Measurements from ENCODE around the gene DCP1A. TPM values are rescaled to one million over a fixed set of nuclear protein-coding genes. Genes with fewer than 3 reads are reported as not detected.

Gene DCP1A
- polyA plus RNA-seq, 4 donors: 28.2 to 35.0 (median 30.7) TPM

DNA sequence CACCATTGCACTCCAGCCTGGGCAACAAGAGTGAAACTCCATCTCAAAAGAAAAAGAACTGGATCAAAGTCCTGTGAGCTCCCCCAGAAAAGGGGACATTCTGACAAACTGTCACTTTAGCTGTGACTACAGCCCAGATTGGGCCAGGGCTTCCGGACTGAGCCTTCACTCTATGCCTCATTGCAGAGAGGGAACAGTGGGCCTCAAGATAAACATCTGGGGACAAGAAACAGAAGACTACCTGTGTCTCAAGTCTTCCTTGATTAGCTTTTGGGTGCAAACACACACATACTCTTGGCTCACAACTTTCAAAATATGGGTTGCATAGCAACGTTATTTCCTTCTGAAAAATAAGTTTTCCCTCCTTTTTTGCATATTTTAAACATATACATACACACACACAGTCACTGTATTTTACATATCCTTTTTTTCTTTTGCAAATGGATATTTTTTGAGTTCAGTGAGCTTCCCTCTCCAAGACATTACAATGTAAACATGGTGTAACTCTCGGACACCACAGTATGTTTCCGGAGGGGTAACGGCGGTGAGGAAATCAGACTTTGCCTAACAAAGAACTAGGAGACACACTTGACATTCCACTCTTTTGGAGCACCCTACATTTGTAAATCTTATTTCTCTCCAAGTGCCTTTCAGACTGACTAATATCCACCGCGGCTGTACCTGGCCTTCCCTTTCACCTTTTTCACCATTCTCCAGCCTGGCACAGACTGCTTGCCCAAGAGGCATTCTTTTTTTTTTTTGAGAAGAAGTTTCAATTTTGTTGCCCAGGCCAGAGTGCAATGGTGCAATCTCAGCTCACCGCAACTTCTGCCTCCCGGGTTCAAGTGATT is 95.0 kb downstream of the DCP1A start:
- no peak for DNase-seq (ENCODE audit: low read depth in 4 of 4, low spot score in 3 of 4)

DNA sequence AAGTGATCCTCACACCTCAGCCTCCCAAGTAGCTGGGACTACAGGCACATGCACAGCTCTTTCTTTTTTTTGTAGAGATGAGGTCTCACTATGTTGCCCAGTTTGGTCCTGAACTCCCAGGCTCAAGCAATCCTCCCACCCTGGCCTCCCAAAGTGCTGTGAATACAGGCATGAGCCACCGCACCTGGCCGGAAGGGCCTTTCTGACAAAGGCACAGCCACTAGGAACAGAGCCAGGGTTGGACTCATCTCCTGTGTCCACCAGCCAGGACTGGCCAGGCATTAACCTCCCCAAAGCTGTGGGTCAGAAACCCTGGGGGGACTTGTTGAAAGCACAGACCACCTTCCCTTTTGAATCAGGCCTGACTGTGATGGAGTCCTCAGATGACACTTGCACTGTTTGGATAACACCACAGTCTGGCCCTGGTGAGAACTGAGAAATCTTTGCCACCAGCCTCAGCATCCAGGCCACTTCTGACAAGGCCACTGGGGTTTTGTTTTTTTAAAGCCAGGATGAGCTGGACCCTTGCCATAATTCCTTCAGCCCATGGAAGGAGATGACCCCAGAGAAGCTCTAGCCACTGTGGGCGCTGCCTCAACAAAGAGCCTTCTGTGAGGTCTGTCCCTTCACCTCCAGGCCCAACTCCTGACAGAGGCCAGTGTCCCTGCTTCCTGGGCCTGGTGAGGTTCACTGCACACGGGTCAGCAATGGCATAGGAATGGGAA is 96.3 kb downstream of the DCP1A start:
- DNase-seq (ENCODE audit: low read depth in 4 of 4, low spot score in 3 of 4): no peak

DNA sequence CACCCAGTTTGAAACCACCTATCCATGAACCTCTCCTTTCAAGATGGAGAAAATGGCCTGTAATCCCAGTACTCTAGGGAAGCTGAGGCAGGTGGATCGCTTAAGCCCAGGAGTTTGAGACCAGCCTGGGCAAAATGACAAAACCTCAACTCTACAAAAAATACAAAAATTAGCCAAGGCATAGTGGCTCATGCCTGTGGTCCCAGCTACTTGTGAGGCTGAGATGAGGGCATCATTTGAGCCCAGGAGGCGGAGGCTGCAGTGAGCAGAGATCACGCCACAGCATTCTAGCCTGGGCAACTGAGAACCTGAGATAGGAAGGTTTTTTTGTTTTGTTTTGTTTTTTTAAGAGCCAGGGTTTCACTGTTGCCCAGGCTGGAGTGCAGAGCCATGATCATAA is 96.9 kb downstream of the DCP1A start:
- no peak for DNase-seq (ENCODE audit: low read depth in 4 of 4, low spot score in 3 of 4)

DNA sequence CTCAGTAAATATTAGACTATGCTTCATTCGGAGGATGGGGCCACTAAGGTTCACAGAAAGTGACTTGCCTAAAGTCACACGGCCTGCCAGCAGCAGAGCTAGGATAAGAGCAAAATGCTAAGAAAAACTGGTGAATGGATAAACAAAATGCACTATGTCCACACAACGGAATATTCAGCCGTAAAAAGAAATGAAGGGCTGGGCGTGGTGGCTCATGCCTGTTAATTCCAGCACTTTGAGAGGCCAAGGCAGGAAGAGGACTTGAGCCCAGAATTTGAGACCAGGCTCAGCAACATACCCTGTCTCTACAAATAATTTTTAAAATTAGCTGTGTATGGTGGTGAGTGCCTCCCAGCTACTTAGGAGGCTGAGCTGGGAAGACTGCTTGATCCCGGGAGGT is 99.2 kb downstream of the DCP1A start:
- DNase-seq (ENCODE audit: low read depth in 4 of 4, low spot score in 3 of 4): no peak

DNA sequence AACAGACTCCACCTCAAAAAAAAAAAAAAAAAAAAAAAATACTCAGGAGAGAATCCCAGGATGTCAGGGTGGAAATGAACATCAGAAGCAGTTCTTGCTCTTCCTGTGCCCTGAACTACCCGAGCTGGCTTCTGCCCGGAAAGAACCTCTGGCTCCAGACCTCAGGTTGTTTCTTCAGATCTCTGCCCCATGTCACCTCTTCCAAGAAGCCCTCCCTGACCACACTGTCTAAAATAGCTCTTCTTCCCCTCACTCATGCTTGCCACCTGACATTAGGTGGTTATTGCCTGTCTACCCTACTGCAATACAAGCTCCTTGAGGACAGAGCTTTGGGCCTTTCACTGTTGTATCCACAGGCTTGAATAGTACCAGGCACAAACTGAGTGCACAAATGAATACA is 99.7 kb downstream of the DCP1A start:
- DNase-seq (ENCODE audit: low read depth in 4 of 4, low spot score in 3 of 4): no peak

DNA sequence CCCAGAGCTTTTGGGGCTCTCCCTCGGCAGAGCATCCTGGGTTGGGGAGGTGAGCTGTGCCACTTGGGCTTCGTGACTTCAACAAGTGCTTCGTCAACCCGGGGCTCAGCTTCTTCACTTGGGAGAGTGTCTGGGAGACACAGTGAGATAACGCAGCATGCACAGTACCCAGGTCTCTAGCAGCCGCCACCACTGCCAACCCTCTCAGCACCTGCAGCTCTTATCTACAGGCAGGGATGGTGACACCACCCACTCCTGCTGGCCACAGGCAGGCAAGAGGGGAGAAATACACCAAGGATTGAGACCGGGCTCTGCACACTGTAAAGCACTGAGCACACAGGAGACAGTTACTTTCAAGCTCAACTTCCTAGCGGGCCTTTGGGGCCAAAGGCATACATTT is 103.1 kb downstream of the DCP1A start:
- DNase-seq (ENCODE audit: low read depth in 4 of 4, low spot score in 3 of 4): no peak

DNA sequence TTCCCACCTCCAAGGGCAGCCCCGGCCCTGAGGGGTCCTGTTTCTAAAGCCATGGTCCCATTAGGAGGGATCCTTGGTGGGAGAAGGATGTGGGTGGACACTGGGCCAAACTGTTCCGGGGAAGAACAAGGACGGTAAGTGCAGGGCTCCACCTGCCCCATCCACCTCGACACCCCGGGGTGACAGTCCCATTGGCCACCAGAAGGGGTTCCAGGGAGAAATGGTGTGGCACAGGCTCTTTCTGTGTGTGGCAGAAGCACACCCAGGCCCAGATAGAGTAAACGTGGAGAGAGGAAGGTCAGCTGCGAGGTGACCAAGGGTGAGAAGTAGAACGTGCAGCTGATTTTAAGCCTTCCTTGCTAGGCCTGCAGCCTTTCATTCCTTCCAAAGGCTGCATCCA is 103.6 kb downstream of the DCP1A start:
- no peak for DNase-seq (ENCODE audit: low read depth in 4 of 4, low spot score in 3 of 4)

DNA sequence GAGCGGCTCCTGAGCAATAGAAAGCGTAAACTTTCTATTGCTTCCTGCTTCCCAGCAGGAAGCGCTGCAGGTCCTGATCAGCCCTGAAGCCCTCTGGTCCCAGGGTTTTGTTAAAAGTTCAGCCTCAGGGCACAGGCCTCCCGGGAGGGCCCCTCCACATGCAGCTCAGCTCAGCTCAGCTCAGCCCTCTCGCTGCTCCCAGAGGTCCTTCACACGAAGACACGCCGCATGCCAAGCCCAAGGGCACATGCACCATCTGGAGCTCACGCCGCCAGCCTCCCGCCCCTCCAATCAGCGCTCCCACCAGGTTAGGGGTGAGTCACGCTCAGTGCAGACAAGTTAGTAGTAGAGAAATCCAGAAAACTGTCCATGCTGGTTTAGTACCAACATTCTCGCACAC is 104.2 kb downstream of the DCP1A start:
- DNase-seq (ENCODE audit: low read depth in 4 of 4, low spot score in 3 of 4): no peak

DNA sequence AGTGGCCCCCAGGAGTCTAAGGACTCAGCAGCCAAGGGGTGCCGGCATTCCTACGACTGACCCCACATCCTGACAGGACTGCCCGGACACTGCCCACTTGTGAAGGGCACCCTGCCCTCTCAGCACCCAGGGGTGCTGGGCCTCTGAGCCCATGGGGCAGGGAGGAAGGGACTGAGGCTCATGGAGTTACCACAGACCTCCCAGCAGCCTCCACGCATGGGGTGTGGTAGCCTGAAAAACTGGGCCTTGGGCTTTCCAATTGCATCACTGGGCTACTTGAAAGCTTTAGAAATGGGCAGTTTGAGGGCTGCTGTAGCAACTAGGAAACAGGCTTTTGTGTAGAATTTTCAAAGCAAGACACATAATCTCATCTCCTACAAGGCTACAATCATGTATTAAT is 104.7 kb downstream of the DCP1A start:
- DNase-seq (ENCODE audit: low read depth in 4 of 4, low spot score in 3 of 4): no peak

DNA sequence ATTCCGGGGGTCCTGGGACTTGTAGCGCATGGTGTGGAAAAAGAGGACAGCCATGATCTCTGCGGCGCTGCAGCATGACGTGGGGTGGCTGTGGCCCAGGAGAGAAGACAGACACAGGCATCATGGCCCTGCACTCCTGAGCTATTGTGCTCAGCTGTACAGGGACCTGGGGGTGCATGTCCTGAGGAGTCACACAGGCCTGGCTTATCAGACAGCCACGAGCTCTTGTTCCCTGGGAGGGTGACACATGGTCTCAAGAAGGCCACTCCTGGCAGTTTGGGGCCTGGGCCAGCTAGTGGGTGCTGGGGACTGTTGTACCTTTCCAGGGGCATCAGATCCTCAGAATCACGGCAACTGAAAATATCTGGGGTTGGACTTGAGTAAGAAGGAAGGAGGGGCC is 105.2 kb downstream of the DCP1A start:
- DNase-seq (ENCODE audit: low read depth in 4 of 4, low spot score in 3 of 4): no peak

DNA sequence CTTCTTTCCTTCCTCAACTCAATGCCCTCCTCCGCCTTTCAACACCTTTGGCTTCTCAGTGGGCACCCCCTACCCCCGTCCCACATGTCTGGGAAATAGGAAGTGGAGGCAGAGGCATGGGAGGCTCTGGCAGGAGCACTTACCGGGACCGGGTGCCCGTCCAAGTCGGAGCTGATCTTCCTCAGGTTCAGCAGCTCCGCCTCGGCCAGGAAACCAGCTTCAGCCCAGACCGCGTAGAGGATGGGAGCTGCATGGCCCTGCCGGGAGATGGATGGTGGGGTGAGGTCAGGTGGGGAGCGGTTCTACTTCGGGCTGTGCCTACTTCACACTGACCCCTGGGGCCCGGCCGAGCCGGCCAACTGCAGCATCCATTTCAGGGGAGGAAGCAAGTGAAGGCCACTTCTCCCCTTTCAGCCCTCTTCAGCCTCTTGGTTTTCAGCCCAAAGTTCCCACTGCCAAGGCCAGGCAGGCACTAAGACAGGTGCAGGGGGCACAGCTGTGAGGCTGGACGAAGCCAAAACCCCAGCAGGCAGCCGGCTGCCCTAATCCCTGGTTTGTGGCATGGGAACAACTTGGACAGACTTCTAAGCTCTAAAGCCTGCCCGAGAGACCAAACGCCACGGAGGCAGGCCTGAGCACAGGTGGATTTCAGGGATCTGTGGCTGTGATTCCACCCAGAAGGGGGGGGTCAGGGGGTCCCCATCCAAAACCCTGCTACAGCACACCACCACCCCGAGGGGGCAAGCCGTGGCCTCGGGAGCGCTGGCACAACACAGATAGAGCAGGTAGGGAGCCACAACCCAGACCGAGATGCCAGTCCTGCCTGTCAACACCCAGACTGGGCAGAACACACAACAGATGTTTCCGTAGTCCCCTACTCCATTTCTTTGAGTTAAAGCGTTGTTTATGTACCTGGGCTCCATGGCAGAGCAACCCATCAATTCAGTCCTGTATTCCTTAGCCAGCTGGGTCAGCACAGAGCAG is 106.1 kb downstream of the DCP1A start:
- DNase-seq (ENCODE audit: low read depth in 4 of 4, low spot score in 3 of 4): no peak

DNA sequence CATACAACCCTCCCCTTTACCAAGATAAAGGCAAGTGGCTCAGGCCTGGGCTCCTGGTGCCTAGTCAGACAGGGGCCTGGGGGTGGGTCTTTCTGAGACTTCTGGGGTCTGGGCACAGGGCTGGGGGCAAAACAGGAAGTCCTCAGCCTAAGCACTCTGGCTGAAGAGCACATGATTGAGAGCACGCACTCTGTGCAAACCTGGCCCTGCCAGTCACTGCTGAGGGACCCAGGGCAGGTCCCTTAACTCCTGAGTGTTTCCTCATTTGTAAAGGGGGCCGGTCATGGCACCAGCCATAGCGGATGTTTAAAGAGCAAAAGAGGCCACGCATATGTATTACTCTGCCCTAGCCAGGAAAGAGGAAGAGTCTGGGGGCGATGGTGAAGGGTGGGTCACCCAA is 107.5 kb downstream of the DCP1A start:
- no peak for DNase-seq (ENCODE audit: low read depth in 4 of 4, low spot score in 3 of 4)

DNA sequence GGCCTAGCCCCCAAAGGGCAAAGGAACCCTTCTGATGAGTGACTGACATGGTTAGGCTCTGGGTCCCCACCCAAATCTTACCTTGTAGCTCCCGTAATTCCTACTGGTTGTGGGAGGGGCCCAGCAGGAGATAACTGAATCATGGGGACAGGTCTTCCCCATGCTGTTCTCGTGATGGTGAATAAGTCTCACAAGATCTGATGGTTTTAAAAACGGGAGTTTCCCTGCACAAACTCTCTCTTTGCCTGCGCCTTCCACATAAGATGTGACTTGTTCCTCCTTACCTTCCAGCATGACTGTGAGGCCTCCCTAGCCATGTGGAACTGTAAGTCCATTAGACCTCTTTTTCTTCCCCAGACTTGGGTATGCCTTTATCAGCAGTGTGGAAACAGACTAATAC is 108.5 kb downstream of the DCP1A start:
- DNase-seq (ENCODE audit: low read depth in 4 of 4, low spot score in 3 of 4): no peak

DNA sequence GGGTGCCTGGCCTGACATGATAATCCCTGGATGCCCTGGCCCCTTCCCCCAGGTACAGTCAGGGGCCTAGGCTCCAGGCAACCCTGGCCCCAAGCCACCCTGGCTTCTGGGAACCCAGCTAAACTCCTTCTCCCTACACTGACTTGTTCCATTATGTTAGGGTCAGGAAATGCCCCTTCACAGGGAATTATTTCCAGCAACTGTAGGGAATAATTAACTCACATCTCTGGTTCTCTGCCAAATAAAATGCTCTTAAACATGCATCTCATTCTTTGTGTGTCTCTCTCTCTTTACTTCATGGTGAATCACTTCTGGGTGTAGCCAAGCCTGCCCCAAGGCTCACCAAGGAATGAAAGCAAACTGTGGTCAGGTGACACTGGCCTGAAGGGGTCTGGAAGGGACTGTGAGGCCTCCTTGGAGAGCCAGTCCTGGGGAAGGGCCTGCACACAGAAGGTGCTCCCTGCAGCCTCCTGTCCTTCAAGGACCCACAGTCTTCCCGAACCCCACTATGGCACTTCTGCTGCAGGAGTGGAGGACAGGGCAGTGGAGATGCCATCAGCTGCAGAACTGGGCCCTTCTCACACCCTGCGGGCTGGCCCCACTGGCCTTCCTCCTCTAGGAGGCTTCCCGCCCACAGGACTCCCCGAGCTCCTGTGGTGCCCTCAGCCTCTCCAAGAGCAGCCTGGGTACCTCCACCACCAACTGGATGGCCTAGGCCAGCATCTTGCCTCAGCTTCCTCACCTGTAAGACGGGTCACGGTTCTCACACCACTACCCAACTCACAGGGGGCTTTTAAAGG is 109.1 kb downstream of the DCP1A start:
- peak in 3 of 4 donors; percentile 41 to 71 (median 45) for DNase-seq (ENCODE audit: low read depth in 4 of 4, low spot score in 3 of 4)

DNA sequence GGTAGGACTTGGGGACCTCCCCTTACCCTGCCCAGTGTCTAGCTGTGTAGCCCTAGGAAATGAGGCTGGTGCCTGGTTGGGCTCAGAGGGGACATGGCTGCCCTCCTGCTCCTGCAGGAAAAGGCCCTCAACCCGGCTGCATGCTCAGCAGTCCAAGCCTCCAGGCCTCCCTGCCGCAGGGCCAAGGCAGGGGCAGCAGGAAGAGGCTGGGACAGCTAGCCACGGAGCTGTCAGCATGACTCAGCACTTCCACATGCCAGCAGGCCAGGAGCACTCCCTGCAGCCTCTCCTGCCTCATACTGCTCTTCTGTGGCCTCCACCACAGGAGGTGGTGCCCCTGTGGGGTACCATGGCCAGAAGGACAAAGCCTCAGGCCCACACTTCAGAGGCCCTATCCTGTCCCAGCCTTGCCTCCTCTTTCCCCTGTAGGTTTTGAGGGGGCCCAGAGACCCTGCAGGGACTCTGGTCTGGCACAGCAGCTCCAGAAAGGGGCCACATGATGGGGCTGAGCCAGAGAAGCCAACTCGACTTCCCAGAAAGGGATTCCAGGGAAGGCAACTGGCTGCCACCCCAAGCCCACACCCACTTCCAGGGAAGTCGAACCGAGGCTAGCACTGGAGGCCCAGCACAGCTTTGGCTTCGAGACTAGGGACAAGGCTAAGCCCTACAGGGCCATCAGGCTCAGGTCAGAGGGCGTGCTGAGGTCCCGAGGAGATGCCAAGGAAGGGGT is 111.1 kb downstream of the DCP1A start:
- DNase-seq (ENCODE audit: low read depth in 4 of 4, low spot score in 3 of 4): no peak

DNA sequence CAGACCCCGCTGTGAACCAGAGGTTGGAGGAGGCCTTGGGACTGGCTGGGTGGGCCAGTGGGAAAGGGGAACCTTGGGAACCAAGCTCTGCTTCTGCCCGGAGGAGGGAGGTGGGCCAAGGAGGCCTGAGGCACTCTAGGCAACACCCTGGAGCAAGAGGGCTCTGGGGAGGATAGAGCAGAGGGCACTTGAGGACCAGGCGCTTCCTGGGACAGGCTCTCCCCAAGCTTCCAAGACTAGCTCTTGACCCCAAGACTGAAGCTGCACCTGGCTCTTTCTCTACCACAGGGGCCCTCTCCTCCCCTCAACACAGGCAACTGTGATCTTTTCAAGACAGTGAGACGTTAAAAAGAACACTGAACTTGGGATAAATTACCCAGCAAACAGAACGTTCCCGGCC is 111.8 kb downstream of the DCP1A start:
- no peak for DNase-seq (ENCODE audit: low read depth in 4 of 4, low spot score in 3 of 4)

DNA sequence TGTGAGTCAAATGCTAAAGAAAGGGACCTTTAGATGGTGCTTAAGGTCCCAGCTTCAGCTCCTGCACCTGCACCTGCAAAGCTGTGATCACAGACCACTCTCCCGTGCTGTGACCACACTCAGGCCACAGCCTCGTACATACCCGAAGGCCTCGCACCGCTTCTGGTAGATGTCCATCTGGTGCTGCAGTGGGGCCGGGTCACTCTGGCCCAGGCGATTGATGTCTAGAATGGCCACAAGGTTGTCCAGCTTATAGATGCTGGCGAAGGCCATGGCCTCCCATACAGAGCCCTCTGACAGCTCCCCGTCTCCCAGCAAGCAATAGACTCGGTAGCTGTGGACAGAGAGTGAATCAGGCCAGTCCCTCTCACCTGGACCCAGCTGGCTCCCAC is 112.5 kb downstream of the DCP1A start:
- DNase-seq (ENCODE audit: low read depth in 4 of 4, low spot score in 3 of 4): no peak

DNA sequence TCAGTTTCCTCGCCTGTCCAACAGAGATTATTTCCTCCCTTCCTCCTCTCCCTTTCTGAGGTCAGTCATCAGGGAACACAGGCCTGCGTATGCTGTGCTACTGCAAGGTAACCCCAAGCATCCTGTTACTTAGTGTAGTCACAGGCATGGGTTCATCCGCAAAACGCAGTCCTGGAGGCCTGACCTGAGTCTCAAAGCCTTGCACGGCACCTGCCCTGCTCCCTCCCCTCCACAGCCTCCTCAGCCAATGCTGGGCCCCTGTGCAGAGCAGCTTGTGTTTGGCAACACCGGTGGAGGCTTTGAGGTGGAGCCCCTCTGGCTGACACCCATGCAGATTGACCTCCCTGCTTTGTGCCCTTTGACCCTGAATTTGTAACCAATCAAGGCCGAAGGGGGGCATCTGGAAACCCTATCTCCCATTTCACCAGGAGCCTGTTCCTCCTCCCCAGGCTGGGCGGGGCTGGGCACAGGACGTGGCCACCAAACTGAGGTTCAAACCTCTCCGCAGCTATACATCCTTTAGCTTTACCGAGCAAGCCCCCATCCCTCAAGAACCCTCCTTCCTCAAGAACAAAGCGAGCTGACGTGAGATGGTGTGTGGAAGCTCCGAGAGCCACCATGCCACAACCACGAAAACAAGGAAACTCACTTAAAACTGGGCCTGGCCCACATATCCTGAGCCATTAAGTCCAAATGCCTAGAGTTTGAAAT is 113.1 kb downstream of the DCP1A start:
- DNase-seq (ENCODE audit: low read depth in 4 of 4, low spot score in 3 of 4): no peak
